GM23338 (cell line): ENCODE results near the gene RASA3.

ENCODE experiments used
- CTCF ChIP-seq, 2 experiments: fragments of 200-600 bp in 1 of 2; sonication (generic) in 1 of 2; conservative IDR thresholded peaks; 2 replicates each; pipeline versions ENCODE4 v1.5.1 to v1.6.1; 2016 to 2017; ENCODE audit warnings: antibody characterized with exemption in 2 of 2, low read depth in 2 of 2, mild to moderate bottlenecking in 2 of 2, moderate library complexity in 1 of 2
- EZH2 ChIP-seq: fragments of 200-600 bp; sonication (generic); IDR thresholded peaks from one replicate; pipeline ENCODE4 v1.8.0; 2017; ENCODE audit warnings: antibody characterized with exemption, mild to moderate bottlenecking, low read depth; ENCODE audit not compliant: unreplicated experiment
- EZH2phosphoT487 ChIP-seq: fragments of 200-600 bp; sonication (generic); IDR thresholded peaks from one replicate; pipeline ENCODE4 v1.8.1; 2018; ENCODE audit warnings: antibody characterized with exemption; ENCODE audit not compliant: unreplicated experiment
- JUNB ChIP-seq: IDR thresholded peaks from one replicate; pipeline ENCODE4 v1.6.1; 2016; ENCODE audit warnings: antibody characterized with exemption; ENCODE audit not compliant: unreplicated experiment
- REST ChIP-seq: IDR thresholded peaks from one replicate; pipeline ENCODE4 v1.6.1; 2018; ENCODE audit warnings: antibody characterized with exemption; ENCODE audit not compliant: unreplicated experiment

GRCh38 chr13:114122127-114122511, 10.3 kb downstream of the RASA3 start:
- TF ChIP-seq REST = no peak
- no peak for TF ChIP-seq CTCF (conservative IDR thresholded peaks at IDR 0.05; ENCODE audit: low read depth in 2 of 2)
- no peak for TF ChIP-seq JUNB
- no peak for TF ChIP-seq EZH2
- no peak for TF ChIP-seq EZH2phosphoT487
